Measurements from ENCODE around the gene MYO19.
A peak's percentile ranks its signal among the peaks of the same experiment; 100 is the strongest.
"Not testable (repeated sequence)": the region's sequence is repeated elsewhere in the genome, so short reads cannot be mapped to it uniquely, and the experiment has no call there.

The MYO19 gene

GRCh38 chr17:36485805-36486203 lies 48.9 kb downstream of the MYO19 start:
- H3K56ac ChIP-seq (ENCODE audit: low read length), result peak overlapping the region; percentile 81
- H3K27ac ChIP-seq (ENCODE audit: low read depth, low read length), result no peak overlapping the region
- no peak overlapping the region for H3K18ac ChIP-seq (ENCODE audit: low read length)
- WGBS (ENCODE audit: extremely low coverage, insufficient coverage, low lambda C conversion rate), result no CpG with 5 or more reads among the region's 10 CpGs
- no peak overlapping the region for H2AK5ac ChIP-seq (ENCODE audit: low read length)
- H3K4ac ChIP-seq (ENCODE audit: low read depth, low read length), result no peak overlapping the region
- no peak overlapping the region for H2BK5ac ChIP-seq (ENCODE audit: low read length)
- no peak overlapping the region for H2BK120ac ChIP-seq (ENCODE audit: low read depth, low read length)
- no peak overlapping the region for H2BK15ac ChIP-seq (replicated peaks; ENCODE audit: low read depth)
- H4K8ac ChIP-seq (ENCODE audit: low read depth, low read length), result no peak overlapping the region
- peak; percentile 47 for DNase-seq
- H3K79me1 ChIP-seq (ENCODE audit: low read length), result peaks cover 4% of the 10 kb centered on the region
- peak overlapping the region; percentile 56 for H3K9ac ChIP-seq (ENCODE audit: low read length)
- H3K4me3 ChIP-seq (ENCODE audit: low read length), result peak overlapping the region; percentile 33
- no peaks in the 10 kb centered on the region for H3K27me3 ChIP-seq (ENCODE audit: insufficient read depth, low read length, poor library complexity)
- H3K4me2 ChIP-seq (ENCODE audit: low read length), result peak overlapping the region; percentile 77
- H3K36me3 ChIP-seq (ENCODE audit: control insufficient read depth, insufficient read depth, low read length), result no peaks in the 10 kb centered on the region
- H3K4me1 ChIP-seq (ENCODE audit: control insufficient read depth, low read depth, low read length), result no peaks in the 10 kb centered on the region
- no peak overlapping the region for H4K5ac ChIP-seq (ENCODE audit: low read length)
- peaks cover 11% of the 10 kb centered on the region for H3K79me2 ChIP-seq (ENCODE audit: control insufficient read depth, insufficient read depth, low read length)
- H3K23ac ChIP-seq (ENCODE audit: low read length), result no peak overlapping the region

DNA sequence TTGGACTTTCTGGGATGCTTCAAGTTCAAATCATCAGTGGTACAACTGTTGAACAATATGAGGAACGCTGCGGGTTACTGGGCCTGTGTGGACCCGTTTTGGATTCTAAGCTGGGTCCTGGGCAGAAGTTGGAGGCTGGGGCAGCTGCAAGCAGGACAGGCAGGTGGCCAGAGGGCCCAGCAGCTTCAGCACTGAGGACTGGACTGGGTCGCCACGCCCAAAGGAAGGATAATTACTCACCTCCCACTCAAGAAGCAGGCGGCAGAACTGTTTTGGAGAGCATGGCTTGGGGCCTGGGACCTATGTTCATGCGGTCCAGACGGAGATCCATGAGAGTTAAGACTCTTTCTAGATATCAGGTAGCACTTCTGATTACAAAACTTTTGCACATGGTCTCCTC lies 49.6 kb downstream of the MYO19 start:
- no peak overlapping the region for H4K8ac ChIP-seq (ENCODE audit: low read depth, low read length)
- no peak overlapping the region for H3K9ac ChIP-seq (ENCODE audit: low read length)
- no peak overlapping the region for H3K4me2 ChIP-seq (ENCODE audit: low read length)
- H2AK5ac ChIP-seq (ENCODE audit: low read length), result no peak overlapping the region
- H2BK15ac ChIP-seq (replicated peaks; ENCODE audit: low read depth), result no peak overlapping the region
- peaks cover 10% of the 10 kb centered on the region for H3K79me2 ChIP-seq (ENCODE audit: control insufficient read depth, insufficient read depth, low read length)
- no peak overlapping the region for H3K56ac ChIP-seq (ENCODE audit: low read length)
- peaks cover 4% of the 10 kb centered on the region for H3K79me1 ChIP-seq (ENCODE audit: low read length)
- H2BK120ac ChIP-seq (ENCODE audit: low read depth, low read length), result no peak overlapping the region
- no peaks in the 10 kb centered on the region for H3K27me3 ChIP-seq (ENCODE audit: insufficient read depth, low read length, poor library complexity)
- no peak overlapping the region for H3K4ac ChIP-seq (ENCODE audit: low read depth, low read length)
- H3K36me3 ChIP-seq (ENCODE audit: control insufficient read depth, insufficient read depth, low read length), result no peaks in the 10 kb centered on the region
- no peak for DNase-seq
- no peak overlapping the region for H3K27ac ChIP-seq (ENCODE audit: low read depth, low read length)
- no peak overlapping the region for H3K23ac ChIP-seq (ENCODE audit: low read length)
- H3K18ac ChIP-seq (ENCODE audit: low read length), result no peak overlapping the region
- no peaks in the 10 kb centered on the region for H3K4me1 ChIP-seq (ENCODE audit: control insufficient read depth, low read depth, low read length)
- no CpG with 5 or more reads among the region's 8 CpGs for WGBS (ENCODE audit: extremely low coverage, insufficient coverage, low lambda C conversion rate)
- H3K4me3 ChIP-seq (ENCODE audit: low read length), result no peak overlapping the region
- H4K5ac ChIP-seq (ENCODE audit: low read length), result no peak overlapping the region
- H2BK5ac ChIP-seq (ENCODE audit: low read length), result no peak overlapping the region

- H3K27ac ChIP-seq (ENCODE audit: low read depth, low read length); H3K27me3 ChIP-seq (ENCODE audit: insufficient read depth, low read length, poor library complexity); H3K23ac ChIP-seq (ENCODE audit: low read length); H3K79me1 ChIP-seq (ENCODE audit: low read length); H4K5ac ChIP-seq (ENCODE audit: low read length); H4K8ac ChIP-seq (ENCODE audit: low read depth, low read length); DNase-seq; H3K18ac ChIP-seq (ENCODE audit: low read length); H2BK5ac ChIP-seq (ENCODE audit: low read length); H2BK120ac ChIP-seq (ENCODE audit: low read depth, low read length); H3K36me3 ChIP-seq (ENCODE audit: control insufficient read depth, insufficient read depth, low read length); H3K4me1 ChIP-seq (ENCODE audit: control insufficient read depth, low read depth, low read length); H3K79me2 ChIP-seq (ENCODE audit: control insufficient read depth, insufficient read depth, low read length); H2BK15ac ChIP-seq (replicated peaks; ENCODE audit: low read depth); H2AK5ac ChIP-seq (ENCODE audit: low read length); H3K56ac ChIP-seq (ENCODE audit: low read length); H3K9ac ChIP-seq (ENCODE audit: low read length); H3K4me2 ChIP-seq (ENCODE audit: low read length); H3K4ac ChIP-seq (ENCODE audit: low read depth, low read length); H3K4me3 ChIP-seq (ENCODE audit: low read length): not testable (repeated sequence)
- no CpG with 5 or more reads among the region's 7 CpGs for WGBS (ENCODE audit: extremely low coverage, insufficient coverage, low lambda C conversion rate)
Measured at GRCh38 chr17:36484021-36484420, 50.6 kb downstream of the MYO19 start.

GRCh38 chr17:36482611-36483504 lies 51.8 kb downstream of the MYO19 start:
- peak overlapping the region; percentile 89 for H3K56ac ChIP-seq (ENCODE audit: low read length)
- no peak overlapping the region for H3K4me3 ChIP-seq (ENCODE audit: low read length)
- H3K4ac ChIP-seq (ENCODE audit: low read depth, low read length), result no peak overlapping the region

DNA sequence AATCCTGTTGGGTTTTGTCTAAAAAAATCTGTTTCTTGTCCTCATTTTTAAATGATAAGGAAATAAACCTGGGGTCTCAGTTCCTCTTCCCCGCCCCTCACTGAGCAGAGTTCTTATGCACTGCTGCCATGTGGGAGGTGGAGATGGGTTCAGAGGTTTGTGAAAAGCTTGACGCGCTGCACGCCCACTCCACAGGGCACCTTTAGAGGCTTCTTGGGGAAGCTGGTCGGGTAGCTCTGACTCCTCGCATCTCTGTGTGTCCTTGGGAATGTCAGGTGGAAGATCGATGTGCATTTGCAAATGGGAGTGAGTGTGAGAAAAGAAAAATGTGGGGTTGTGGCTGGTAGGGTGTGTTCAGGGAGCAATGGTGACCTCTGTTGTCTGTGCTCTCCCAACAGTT lies 52.8 kb downstream of the MYO19 start:
- no peaks in the 10 kb centered on the region for H3K4me1 ChIP-seq (ENCODE audit: control insufficient read depth, low read depth, low read length)
- H3K4me3 ChIP-seq (ENCODE audit: low read length), result no peak overlapping the region
- no peak overlapping the region for H2AK5ac ChIP-seq (ENCODE audit: low read length)
- H3K4me2 ChIP-seq (ENCODE audit: low read length), result no peak overlapping the region
- no peaks in the 10 kb centered on the region for H3K27me3 ChIP-seq (ENCODE audit: insufficient read depth, low read length, poor library complexity)
- no peak overlapping the region for H4K5ac ChIP-seq (ENCODE audit: low read length)
- no peak overlapping the region for H3K56ac ChIP-seq (ENCODE audit: low read length)
- no peak overlapping the region for H3K9ac ChIP-seq (ENCODE audit: low read length)
- no peak overlapping the region for H3K4ac ChIP-seq (ENCODE audit: low read depth, low read length)
- no peak overlapping the region for H3K27ac ChIP-seq (ENCODE audit: low read depth, low read length)
- no peaks in the 10 kb centered on the region for H3K79me1 ChIP-seq (ENCODE audit: low read length)
- no peak overlapping the region for H2BK120ac ChIP-seq (ENCODE audit: low read depth, low read length)
- no peak overlapping the region for H2BK15ac ChIP-seq (replicated peaks; ENCODE audit: low read depth)
- no peak overlapping the region for H3K18ac ChIP-seq (ENCODE audit: low read length)
- no peaks in the 10 kb centered on the region for H3K79me2 ChIP-seq (ENCODE audit: control insufficient read depth, insufficient read depth, low read length)
- H3K23ac ChIP-seq (ENCODE audit: low read length), result no peak overlapping the region
- no CpG with 5 or more reads among the region's 7 CpGs for WGBS (ENCODE audit: extremely low coverage, insufficient coverage, low lambda C conversion rate)
- no peaks in the 10 kb centered on the region for H3K36me3 ChIP-seq (ENCODE audit: control insufficient read depth, insufficient read depth, low read length)
- H2BK5ac ChIP-seq (ENCODE audit: low read length), result no peak overlapping the region
- DNase-seq, result no peak
- H4K8ac ChIP-seq (ENCODE audit: low read depth, low read length), result no peak overlapping the region

More at GRCh38 chr17:36482611-36483504, 51.8 kb downstream of the MYO19 start:
- no peak overlapping the region for H3K18ac ChIP-seq (ENCODE audit: low read length)
- no peaks in the 10 kb centered on the region for H3K4me1 ChIP-seq (ENCODE audit: control insufficient read depth, low read depth, low read length)
- no peak overlapping the region for H2AK5ac ChIP-seq (ENCODE audit: low read length)
- no CpG with 5 or more reads among the region's 79 CpGs for WGBS (ENCODE audit: extremely low coverage, insufficient coverage, low lambda C conversion rate)
- no peaks in the 10 kb centered on the region for H3K27me3 ChIP-seq (ENCODE audit: insufficient read depth, low read length, poor library complexity)
- H3K79me2 ChIP-seq (ENCODE audit: control insufficient read depth, insufficient read depth, low read length), result peaks cover 5% of the 10 kb centered on the region
- no peak overlapping the region for H3K27ac ChIP-seq (ENCODE audit: low read depth, low read length)
- no peak overlapping the region for H4K8ac ChIP-seq (ENCODE audit: low read depth, low read length)
- H3K36me3 ChIP-seq (ENCODE audit: control insufficient read depth, insufficient read depth, low read length), result no peaks in the 10 kb centered on the region
- peak; percentile 89 for DNase-seq
- no peak overlapping the region for H2BK15ac ChIP-seq (replicated peaks; ENCODE audit: low read depth)
- H3K9ac ChIP-seq (ENCODE audit: low read length), result peak overlapping the region; percentile 47
- no peak overlapping the region for H3K23ac ChIP-seq (ENCODE audit: low read length)
- no peak overlapping the region for H4K5ac ChIP-seq (ENCODE audit: low read length)
- H2BK5ac ChIP-seq (ENCODE audit: low read length), result no peak overlapping the region
- peak overlapping the region; percentile 42 for H3K4me2 ChIP-seq (ENCODE audit: low read length)
- H3K79me1 ChIP-seq (ENCODE audit: low read length), result no peaks in the 10 kb centered on the region
- no peak overlapping the region for H2BK120ac ChIP-seq (ENCODE audit: low read depth, low read length)

Data from mesendoderm (in vitro differentiated cells).